ENCODE data around the gene GLG1.
"Not testable (repeated sequence)": the region's sequence is repeated elsewhere in the genome, so short reads cannot be mapped to it uniquely, and the experiment has no call there.

The GLG1 gene

DNA sequence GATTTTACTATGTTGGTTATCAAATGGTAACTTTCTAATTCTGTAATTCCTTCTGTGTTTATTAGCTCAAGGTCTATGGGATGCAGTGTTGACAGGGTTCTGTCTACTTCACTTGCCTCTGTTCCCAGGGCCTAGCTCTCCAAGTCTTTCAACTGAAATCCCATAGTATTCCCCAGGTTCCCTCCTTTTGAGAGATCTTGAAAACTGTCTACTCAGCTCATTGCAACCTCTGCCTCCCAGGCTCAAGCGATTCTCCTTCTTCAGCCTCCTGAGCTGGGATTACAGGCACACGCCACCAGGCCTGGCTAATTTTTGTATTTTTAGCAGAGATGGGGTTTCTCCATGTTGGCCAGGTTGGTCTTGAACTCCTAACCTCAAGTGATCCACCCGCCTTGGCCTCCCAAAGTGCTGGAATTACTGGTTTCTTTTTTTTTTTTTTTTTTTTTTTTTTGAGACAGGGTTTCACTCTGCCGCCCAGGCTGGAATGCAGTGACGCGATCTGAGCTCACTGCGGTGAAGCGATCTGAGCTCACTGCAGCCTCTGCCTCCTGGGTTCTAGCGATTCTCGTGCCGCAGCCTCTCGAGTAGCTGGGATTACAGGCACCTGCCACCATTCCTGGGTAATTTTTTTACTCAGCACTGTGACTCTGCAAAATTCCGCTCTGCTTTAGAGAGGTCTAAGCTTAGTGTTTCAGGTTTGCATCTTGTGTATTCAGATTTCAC is 163.1 kb downstream of the GLG1 start:
- H3K4me3 ChIP-seq (ENCODE audit: extremely low read depth, insufficient read depth, low read length, poor library complexity, severe bottlenecking); H3K27ac ChIP-seq (ENCODE audit: low read depth, low read length, severe bottlenecking); H3K9me3 ChIP-seq (ENCODE audit: control insufficient read depth, low read length); H3K4me1 ChIP-seq (ENCODE audit: control insufficient read depth, insufficient read depth, low read length, poor library complexity, severe bottlenecking): not testable (repeated sequence)
- 94 to 99% methylated on average over 5 to 7 of the region's 13 CpGs for whole genome bisulfite sequencing, 2 experiments (ENCODE audit: insufficient coverage in 2 of 2)
- peaks cover 26% of the 10 kb centered on the region for H3K36me3 ChIP-seq (ENCODE audit: control insufficient read depth, insufficient read depth, low read length)

DNA sequence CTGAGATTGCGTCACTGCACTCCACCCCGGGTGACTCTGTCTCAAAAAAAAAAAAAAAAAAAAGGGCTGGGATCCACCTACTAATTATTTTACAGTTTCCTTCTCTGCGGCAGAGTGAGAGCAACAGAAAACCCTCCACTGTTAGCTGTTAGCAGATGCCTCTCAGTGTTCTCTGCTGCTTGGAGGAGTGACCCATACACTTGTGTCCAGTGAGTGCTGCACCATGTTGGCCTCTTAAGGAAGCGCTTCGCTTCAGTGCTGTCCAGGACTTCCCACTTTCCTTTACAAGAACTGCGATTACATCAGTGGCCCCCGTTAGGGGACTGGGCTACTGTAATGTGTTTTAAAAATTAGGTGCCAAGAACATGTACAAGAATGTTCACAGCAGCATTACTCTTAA is 167.2 kb downstream of the GLG1 start:
- Histone ChIP-seq H3K4me1 (ENCODE audit: control insufficient read depth, insufficient read depth, low read length, poor library complexity, severe bottlenecking) (no peaks in the 10 kb centered on the region), H3K36me3 (ENCODE audit: control insufficient read depth, insufficient read depth, low read length) (peaks cover 18% of the 10 kb centered on the region), H3K4me3 (ENCODE audit: extremely low read depth, insufficient read depth, low read length, poor library complexity, severe bottlenecking) (no peak overlapping the region), H3K9me3 (ENCODE audit: control insufficient read depth, low read length) (no peaks in the 10 kb centered on the region), H3K27ac (ENCODE audit: low read depth, low read length, severe bottlenecking) (no peak overlapping the region)
- 91 to 98% methylated on average over 3 to 5 of the region's 7 CpGs for WGBS, 2 experiments (ENCODE audit: insufficient coverage in 2 of 2)

DNA sequence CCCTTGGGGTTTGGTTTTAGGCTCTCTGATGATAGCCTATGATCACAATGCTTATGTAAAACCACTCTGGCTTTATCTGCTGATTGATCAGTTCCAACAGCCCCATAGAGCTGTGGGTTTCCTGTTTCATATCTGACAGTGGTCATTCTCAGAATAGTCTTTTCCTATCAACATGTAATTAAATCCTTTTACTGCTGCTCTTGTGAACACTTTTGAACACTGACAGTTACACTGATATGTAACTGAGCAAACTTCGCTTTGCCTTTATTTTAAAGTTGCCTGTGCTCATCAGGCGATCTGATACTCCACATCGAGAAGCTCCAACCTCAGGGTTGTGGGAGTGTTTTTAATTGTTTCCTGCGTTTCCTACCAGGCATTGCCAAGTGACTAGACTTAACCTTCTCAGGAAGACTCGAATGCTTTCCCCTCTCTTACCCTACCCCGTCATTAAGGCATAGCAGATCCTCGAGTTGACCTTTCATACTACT is 168.4 kb downstream of the GLG1 start:
- no peaks in the 10 kb centered on the region for H3K4me1 ChIP-seq (ENCODE audit: control insufficient read depth, insufficient read depth, low read length, poor library complexity, severe bottlenecking)
- no peak overlapping the region for H3K4me3 ChIP-seq (ENCODE audit: extremely low read depth, insufficient read depth, low read length, poor library complexity, severe bottlenecking)
- peaks cover 18% of the 10 kb centered on the region for H3K36me3 ChIP-seq (ENCODE audit: control insufficient read depth, insufficient read depth, low read length)
- no peak overlapping the region for H3K27ac ChIP-seq (ENCODE audit: low read depth, low read length, severe bottlenecking)
- H3K9me3 ChIP-seq (ENCODE audit: control insufficient read depth, low read length), result no peaks in the 10 kb centered on the region
- WGBS, 2 experiments (ENCODE audit: insufficient coverage in 2 of 2), result 94 to 100% methylated on average over 2 to 7 of the region's 7 CpGs

DNA sequence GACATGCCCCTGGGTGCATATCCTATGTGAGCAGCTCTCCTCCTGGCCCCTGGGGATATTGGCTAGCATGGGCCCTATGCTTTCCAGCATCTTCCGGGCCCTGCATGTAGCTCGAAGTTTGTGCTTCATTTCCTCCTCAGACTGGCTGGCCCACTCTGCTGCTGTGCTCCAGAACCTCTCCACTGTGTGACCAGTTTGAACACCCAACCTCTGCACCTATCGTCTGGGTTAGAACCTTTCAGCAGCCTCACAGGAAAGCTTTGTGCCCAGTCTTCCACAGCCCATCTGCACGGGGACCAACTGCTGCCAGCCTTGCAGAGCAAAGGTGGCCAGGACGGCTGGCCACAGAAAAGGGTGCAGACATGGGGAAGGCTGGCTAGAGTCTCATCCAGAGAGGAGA is 175.4 kb downstream of the GLG1 start:
- no peaks in the 10 kb centered on the region for H3K9me3 ChIP-seq (ENCODE audit: control insufficient read depth, low read length)
- H3K4me1 ChIP-seq (ENCODE audit: control insufficient read depth, insufficient read depth, low read length, poor library complexity, severe bottlenecking), result peaks cover 4% of the 10 kb centered on the region
- no peak overlapping the region for H3K4me3 ChIP-seq (ENCODE audit: extremely low read depth, insufficient read depth, low read length, poor library complexity, severe bottlenecking)
- H3K36me3 ChIP-seq (ENCODE audit: control insufficient read depth, insufficient read depth, low read length), result no peaks in the 10 kb centered on the region
- H3K27ac ChIP-seq (ENCODE audit: low read depth, low read length, severe bottlenecking), result no peak overlapping the region
- WGBS, 2 experiments (ENCODE audit: insufficient coverage in 2 of 2), result 95 to 97% methylated on average over 5 of the region's 5 CpGs

DNA sequence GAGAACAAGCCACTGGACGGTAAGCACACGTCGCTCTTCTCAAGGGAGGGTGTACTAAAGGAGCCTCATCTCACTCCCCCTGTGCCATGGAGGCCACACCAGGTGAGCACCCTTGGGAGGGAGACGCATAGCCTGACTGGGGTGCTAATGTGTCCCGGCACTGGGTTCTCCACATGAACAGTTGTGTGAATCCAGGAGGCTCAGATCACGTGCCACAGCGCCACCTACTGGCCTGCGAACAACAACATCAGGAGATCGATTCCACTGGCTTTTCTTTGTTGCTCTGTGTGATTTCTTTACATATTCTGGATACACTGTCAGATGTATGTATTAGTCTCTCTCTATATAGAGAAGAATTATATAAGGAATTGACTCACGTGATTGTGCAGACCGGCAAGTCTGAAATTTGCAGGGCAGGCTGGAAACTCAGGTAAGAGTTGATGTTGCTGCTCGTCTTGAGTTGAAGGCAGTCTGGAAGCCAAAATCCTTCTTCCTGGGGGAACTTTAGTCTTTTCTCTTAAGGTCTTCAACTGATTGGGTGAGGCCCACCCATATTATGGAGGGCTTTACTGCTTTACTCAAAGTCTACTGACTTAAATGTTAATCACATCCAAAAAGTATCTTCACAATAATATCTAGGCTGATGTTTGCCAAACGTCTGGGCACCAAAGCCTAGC is 176.7 kb downstream of the GLG1 start:
- H3K9me3 ChIP-seq (ENCODE audit: control insufficient read depth, low read length); H3K36me3 ChIP-seq (ENCODE audit: control insufficient read depth, insufficient read depth, low read length); H3K4me3 ChIP-seq (ENCODE audit: extremely low read depth, insufficient read depth, low read length, poor library complexity, severe bottlenecking); H3K27ac ChIP-seq (ENCODE audit: low read depth, low read length, severe bottlenecking); H3K4me1 ChIP-seq (ENCODE audit: control insufficient read depth, insufficient read depth, low read length, poor library complexity, severe bottlenecking): not testable (repeated sequence)
- 48 to 58% methylated on average over 5 to 9 of the region's 13 CpGs for WGBS, 2 experiments (ENCODE audit: insufficient coverage in 2 of 2)

DNA sequence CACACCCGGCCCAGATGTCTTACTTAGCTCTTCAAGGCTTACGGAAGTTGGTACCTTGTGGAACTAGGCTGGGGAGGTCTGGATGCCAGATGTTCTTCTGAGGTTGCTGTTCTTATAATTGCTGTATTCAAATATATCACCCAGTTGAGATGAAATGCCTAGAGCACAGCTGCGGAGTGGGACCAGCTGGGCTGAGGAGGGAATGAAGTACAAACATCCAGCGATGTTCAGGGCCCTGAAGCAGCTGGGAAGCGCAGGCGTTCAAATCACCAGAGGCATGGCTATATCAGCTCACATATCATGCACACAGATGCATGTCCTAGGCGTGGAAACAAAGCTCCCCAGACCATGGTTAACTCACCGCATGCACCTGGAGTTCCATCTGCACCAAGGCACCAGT is 178.4 kb downstream of the GLG1 start:
- H3K27ac ChIP-seq (ENCODE audit: low read depth, low read length, severe bottlenecking); H3K4me3 ChIP-seq (ENCODE audit: extremely low read depth, insufficient read depth, low read length, poor library complexity, severe bottlenecking); H3K4me1 ChIP-seq (ENCODE audit: control insufficient read depth, insufficient read depth, low read length, poor library complexity, severe bottlenecking); H3K9me3 ChIP-seq (ENCODE audit: control insufficient read depth, low read length); H3K36me3 ChIP-seq (ENCODE audit: control insufficient read depth, insufficient read depth, low read length): not testable (repeated sequence)
- no CpG with 5 or more reads among the region's 8 CpGs for WGBS, 2 experiments (ENCODE audit: insufficient coverage in 2 of 2)

DNA sequence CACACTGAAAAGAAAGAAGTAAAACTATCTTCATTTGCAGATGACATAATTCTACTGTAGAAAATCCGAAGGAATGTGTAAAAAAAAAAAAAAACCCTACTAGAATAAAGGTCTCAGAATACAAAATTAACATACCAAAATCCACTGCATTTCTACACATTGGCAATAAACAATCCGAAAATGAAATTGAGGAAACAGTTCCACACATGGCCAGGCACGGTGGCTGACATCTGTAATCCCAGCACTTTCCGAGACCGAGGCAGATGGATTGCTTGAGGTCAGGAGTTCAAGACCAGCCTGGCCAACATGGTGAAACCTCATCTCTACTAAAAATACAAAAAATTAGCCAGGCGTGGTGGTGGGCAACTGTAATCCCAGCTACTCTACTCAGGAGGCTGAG is 181.2 kb downstream of the GLG1 start:
- H3K36me3 ChIP-seq (ENCODE audit: control insufficient read depth, insufficient read depth, low read length); H3K9me3 ChIP-seq (ENCODE audit: control insufficient read depth, low read length); H3K27ac ChIP-seq (ENCODE audit: low read depth, low read length, severe bottlenecking); H3K4me3 ChIP-seq (ENCODE audit: extremely low read depth, insufficient read depth, low read length, poor library complexity, severe bottlenecking); H3K4me1 ChIP-seq (ENCODE audit: control insufficient read depth, insufficient read depth, low read length, poor library complexity, severe bottlenecking): not testable (repeated sequence)
- WGBS, 2 experiments (ENCODE audit: insufficient coverage in 2 of 2), result 67% methylated on average over 1 of the region's 6 CpGs; no CpG with 5 or more reads in 1 of the 2 experiments

DNA sequence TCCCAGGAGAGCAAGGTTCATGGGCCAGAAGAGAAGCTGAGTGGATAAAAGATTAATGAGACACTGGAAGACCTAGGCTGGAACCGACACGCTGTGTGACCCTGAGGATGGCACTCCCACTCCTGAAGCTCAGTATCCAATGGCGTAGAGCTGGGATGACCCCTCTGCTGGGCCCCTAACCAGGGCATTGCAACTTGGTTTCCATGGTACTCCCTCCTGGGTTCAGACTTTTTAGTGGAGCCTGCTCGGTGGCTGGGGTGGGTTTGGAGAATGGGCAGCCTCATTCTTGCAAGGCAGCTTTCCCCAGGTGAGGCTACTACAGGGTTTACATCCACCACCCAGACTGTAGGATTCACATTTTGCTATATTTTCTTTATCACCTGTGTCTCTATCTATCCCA is 183.2 kb downstream of the GLG1 start:
- H3K36me3 ChIP-seq (ENCODE audit: control insufficient read depth, insufficient read depth, low read length); H3K27ac ChIP-seq (ENCODE audit: low read depth, low read length, severe bottlenecking); H3K9me3 ChIP-seq (ENCODE audit: control insufficient read depth, low read length); H3K4me1 ChIP-seq (ENCODE audit: control insufficient read depth, insufficient read depth, low read length, poor library complexity, severe bottlenecking); H3K4me3 ChIP-seq (ENCODE audit: extremely low read depth, insufficient read depth, low read length, poor library complexity, severe bottlenecking): not testable (repeated sequence)
- WGBS, 2 experiments (ENCODE audit: insufficient coverage in 2 of 2), result 80 to 83% methylated on average over 1 of the region's 4 CpGs

DNA sequence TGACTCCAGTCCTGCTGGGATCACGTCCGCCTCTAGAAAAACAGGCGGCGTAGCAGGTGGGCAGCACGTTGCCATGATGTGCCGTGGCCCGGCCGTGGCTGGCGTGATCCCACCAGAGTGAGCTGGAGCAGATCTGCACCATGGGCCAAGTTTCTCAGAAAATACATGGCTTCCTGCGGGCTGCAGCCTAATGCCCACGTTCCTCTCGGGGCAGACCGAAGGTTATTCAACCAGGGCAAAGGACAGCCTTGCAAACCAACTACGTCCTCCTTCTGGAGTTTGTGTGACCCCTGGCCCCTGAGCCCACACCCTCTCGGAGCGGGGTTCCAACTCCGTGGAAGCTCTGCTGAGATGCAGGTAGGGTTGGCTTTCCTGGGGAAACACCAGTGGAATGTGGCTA is 184.8 kb downstream of the GLG1 start:
- H3K27ac ChIP-seq (ENCODE audit: low read depth, low read length, severe bottlenecking); H3K4me1 ChIP-seq (ENCODE audit: control insufficient read depth, insufficient read depth, low read length, poor library complexity, severe bottlenecking); H3K36me3 ChIP-seq (ENCODE audit: control insufficient read depth, insufficient read depth, low read length); H3K4me3 ChIP-seq (ENCODE audit: extremely low read depth, insufficient read depth, low read length, poor library complexity, severe bottlenecking); H3K9me3 ChIP-seq (ENCODE audit: control insufficient read depth, low read length): not testable (repeated sequence)
- WGBS, 2 experiments (ENCODE audit: insufficient coverage in 2 of 2), result 86 to 100% methylated on average over 1 to 4 of the region's 17 CpGs

DNA sequence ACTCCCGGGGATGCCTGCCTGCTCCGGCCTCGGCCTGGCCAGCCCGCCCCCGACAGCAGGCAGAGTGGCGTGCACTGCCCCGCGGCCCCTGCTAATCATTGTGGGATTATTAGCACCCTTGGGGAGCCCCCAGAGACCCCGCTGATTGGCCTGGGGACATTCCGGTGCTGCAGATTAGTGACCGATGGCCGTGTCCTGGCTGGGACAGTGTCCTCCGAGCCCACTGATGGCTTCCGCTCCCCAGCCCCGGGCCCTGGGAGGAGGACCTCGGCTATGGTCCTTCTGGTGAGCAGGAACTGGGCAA is 185.5 kb downstream of the GLG1 start:
- not testable (repeated sequence) for H3K27ac ChIP-seq (ENCODE audit: low read depth, low read length, severe bottlenecking); H3K4me3 ChIP-seq (ENCODE audit: extremely low read depth, insufficient read depth, low read length, poor library complexity, severe bottlenecking); H3K4me1 ChIP-seq (ENCODE audit: control insufficient read depth, insufficient read depth, low read length, poor library complexity, severe bottlenecking); H3K9me3 ChIP-seq (ENCODE audit: control insufficient read depth, low read length); H3K36me3 ChIP-seq (ENCODE audit: control insufficient read depth, insufficient read depth, low read length)
- no CpG with 5 or more reads among the region's 16 CpGs for WGBS, 2 experiments (ENCODE audit: insufficient coverage in 2 of 2)

Data from mesodermal cell (in vitro differentiated cells).